Measurements from ENCODE around the gene ZNF322. TPM values are rescaled to one million over a fixed set of nuclear protein-coding genes. Genes with fewer than 3 reads are reported as not detected.

Gene ZNF322, protein sequence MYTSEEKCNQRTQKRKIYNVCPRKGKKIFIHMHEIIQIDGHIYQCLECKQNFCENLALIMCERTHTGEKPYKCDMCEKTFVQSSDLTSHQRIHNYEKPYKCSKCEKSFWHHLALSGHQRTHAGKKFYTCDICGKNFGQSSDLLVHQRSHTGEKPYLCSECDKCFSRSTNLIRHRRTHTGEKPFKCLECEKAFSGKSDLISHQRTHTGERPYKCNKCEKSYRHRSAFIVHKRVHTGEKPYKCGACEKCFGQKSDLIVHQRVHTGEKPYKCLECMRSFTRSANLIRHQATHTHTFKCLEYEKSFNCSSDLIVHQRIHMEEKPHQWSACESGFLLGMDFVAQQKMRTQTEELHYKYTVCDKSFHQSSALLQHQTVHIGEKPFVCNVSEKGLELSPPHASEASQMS
- total RNA-seq, result 14.1 and 15.4 TPM in 2 replicates

DNA sequence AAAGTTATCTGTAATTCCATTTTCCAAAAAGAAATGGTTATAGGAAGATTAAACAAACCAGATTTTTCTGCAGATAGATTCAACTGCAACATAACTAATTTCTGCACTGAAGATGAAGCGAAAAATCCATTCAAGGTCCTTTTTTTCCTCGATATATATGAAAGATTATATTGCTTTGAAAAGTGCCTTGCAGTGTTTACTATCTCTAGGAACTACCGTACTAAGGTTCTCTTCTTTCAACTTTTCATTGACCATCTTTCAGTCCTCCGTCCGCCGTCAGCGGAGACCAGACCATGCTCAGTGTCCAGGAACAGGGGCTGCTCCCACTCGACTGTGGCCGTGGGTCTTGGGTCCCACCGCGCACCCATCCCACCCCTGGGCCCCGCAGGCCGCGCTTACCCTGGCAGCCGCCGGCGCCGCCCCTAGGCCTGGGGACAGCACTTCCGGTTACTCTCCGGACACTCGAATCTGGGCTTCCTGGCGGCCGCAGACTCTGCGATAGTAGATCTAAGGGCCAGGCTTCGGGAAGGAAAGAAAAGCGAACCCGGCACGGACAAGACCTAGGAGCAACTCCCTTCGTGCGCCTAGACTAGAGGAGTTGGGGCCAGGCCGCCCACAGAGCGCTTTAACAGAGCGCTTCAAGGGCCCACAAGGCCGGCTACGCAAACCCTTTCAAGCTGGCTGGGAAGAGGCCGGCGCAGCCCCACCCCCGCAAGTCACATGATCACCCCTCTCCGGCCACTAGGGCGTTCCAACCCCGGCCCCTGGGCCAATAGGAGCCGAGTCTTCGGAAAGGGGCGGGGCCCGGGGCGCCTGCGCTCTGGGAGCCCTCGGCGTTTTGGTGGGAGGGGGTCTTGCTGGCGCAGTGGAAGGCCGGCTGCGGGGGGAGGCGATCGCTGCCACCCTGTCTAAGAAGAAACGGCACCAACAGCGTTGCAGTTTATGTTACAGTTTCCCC is at the start of gene ZNF322:
ZNF322 (minus strand) TSS at position 705 of the 958 bp plus-strand sequence. CDS start 21,193 bp downstream, outside the sequence.

DNA sequence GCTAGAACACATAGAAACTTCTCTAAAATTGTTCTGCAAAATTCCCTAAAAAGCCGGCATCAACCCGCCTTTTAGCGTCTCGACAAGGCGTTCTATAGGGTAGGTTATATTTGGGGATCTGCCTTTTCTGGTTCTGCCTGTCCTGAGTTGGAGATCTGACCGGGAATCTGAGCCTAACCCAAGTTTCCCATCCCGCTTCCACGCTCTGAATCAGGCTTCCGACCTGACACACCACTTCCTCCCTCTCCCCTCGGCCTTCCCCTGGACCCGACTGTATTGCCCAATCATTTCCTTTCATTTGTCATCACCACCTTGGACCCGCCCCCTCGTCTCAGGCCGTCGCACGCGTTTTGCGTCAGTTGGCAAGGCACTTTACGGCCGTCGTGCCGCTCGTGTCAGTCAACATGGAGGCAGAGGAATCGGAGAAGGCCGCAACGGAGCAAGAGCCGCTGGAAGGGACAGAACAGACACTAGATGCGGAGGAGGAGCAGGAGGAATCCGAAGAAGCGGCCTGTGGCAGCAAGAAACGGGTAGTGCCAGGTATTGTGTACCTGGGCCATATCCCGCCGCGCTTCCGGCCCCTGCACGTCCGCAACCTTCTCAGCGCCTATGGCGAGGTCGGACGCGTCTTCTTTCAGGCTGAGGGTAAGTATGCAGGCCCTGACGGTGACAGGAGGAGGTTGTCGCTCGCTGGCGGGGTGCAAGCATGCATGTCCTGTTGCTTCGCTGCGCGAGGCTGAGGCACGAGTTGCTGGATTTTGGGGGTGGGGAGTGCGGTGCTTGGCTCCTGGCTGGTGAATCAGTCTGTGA is 62.8 kb downstream of the ZNF322 start, which contains the start of gene ABT1:
ABT1 (plus strand) TSS at position 375 of the 810 bp plus-strand sequence; CDS start at position 405, 30 bp downstream.

Other genes starting within 250 kb of the ZNF322 start
- gene BTN3A3, start 219.2 kb downstream of the ZNF322 start, total RNA-seq, result 12.5 and 16.9 TPM in 2 replicates
- gene BTN2A1, start 201.8 kb downstream of the ZNF322 start, total RNA-seq, result 7.7 and 9.1 TPM in 2 replicates
- gene BTN1A1, start 159.4 kb downstream of the ZNF322 start, total RNA-seq, result not detected in 2 replicates
- 64.3 and 70.7 TPM in 2 replicates for gene HMGN4, start 121.4 kb downstream of the ZNF322 start, total RNA-seq
- gene ABT1, start 62.8 kb downstream of the ZNF322 start, total RNA-seq, result 11.9 and 13.4 TPM in 2 replicates

Data from smooth muscle cell of bladder (primary cell).